GM19240 (cell line): Measurements from ENCODE around the gene IQCM.

Source experiments
- DNase-seq: peaks from one replicate; pipeline ENCODE4 v3.0.0; 2011; ENCODE audit warnings: low spot score; ENCODE audit not compliant: insufficient read length

Gene IQCM

DNA sequence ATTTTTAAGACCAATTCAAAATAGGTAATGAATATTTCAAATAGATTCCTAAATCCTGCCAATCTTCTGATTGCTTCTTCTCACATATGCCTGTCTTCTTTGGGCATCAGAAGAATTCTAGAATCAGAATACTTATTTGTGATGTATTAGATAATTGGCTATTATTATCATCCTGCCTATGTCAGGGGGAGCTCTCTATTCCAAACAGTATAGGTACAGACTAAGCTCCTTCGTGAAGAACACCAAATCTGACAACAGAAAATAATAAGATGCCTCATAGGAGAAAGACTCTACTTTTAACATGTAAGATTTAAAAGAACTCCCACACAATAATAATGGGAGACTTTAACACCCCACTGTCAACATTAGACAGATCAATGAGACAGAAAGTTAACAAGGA is at the start of gene IQCM:
Gene IQCM (minus strand): TSS at position 101 of the 400 bp plus-strand sequence. CDS start 73,152 bp downstream, outside the sequence.
- no peak for DNase-seq

GRCh38 chr4:149857446-149857845 is 41.8 kb upstream of the IQCM start:
- DNase-seq: no peak

DNA sequence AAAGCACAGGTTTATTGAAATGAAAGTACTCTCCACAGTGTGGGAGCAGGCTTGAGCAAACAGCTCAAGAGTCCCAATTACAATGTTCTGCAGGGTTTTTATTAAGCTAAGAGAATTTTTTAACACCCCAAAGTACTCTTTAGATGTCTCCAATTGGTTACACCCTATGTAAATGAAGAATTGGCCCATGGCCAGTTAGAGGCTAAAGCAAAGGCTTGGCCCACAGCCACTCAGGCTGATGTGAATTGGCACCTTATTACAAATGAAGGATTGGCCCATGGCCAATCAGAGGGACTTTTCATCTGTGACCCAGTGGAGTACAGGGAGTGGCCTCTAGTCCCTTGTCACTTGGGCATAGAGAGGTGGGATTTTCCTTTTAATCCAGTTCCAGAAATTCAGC is 30.1 kb upstream of the IQCM start:
- DNase-seq: no peak

DNA sequence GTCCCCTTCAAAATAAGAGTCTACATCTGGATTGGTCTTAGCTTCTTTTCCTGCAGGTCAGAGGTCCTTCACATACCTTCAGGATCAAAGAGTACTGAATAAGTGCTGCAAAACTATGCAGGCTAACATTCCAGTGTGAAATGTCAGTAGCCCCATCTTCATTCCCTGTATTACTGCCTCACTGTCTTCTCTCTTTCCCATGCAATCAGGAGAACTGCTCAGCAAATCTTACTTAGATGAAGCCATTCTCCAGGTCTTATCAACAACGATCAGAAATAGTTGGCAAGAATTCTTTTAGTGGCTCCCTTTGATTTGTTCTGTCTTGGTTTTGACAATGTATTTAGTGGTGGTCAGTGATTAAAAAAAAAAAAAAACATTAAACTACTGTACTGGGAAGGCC is 26.0 kb upstream of the IQCM start:
- DNase-seq: no peak

DNA sequence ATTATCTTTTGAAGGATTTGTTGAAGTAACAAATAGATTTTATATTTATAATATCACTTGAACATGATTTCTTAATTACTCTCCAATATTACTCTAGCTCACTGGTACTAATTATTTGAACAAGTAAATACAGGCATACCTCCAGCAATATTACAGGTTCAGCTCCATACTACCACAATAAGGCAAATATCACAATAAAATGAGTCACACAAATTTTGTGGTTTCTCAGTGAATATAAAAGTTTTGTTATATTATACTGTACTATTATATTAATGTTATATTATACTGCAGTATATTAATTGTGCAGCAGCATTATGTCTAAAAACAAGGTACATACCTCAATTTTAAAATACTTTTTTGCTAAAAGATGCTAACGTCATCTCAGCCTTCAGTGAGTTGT is 22.4 kb upstream of the IQCM start:
- DNase-seq: no peak

GRCh38 chr4:149836546-149836945 is 20.9 kb upstream of the IQCM start:
- DNase-seq: no peak

DNA sequence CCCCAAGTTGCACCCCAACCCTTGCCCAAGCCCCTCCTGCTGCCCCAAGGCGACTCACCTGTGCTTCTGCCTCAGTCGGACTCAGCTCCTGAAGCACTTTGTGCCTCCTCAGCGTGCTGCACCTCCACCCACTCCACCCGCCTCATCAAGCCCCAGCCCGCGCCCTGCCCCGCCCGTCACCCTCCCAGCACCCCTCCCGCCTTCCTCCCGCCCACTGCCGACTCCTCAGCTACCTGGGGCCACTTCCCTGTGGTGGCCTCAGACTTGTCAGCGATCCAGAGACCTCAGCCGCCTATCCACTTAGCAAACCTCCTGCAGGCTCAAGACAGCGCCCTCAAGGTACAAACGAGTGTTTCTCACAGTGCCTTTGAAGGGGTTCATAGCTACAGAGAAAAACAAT is 19.6 kb upstream of the IQCM start:
- no peak for DNase-seq

- DNase-seq: no peak
Observed at GRCh38 chr4:149831656-149832208, 16.1 kb upstream of the IQCM start.

DNA sequence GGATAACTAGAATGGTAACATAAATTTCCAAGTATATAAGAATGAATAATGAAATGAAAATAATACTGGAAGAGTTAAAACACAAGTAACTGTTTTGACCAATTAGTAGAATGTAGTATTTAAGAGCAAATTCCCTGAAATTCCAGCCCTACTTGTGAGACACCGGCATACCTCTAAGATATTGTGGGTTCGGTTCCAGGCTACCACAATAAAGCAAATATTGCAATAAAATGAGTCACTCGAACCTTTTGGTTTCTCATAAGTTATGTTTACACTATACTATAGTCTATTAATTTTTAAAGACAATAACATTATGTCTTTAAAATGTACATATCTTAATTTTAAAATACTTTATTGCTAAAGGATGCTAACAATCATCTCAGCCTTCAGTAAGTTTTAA is 15.2 kb upstream of the IQCM start:
- no peak for DNase-seq

- DNase-seq: no peak
Observed at GRCh38 chr4:149825336-149825735, 9.7 kb upstream of the IQCM start.

- no peak for DNase-seq
Observed at GRCh38 chr4:149823769-149824221, 8.2 kb upstream of the IQCM start.

GRCh38 chr4:149801416-149801815 is 14.2 kb downstream of the IQCM start:
- no peak for DNase-seq

DNA sequence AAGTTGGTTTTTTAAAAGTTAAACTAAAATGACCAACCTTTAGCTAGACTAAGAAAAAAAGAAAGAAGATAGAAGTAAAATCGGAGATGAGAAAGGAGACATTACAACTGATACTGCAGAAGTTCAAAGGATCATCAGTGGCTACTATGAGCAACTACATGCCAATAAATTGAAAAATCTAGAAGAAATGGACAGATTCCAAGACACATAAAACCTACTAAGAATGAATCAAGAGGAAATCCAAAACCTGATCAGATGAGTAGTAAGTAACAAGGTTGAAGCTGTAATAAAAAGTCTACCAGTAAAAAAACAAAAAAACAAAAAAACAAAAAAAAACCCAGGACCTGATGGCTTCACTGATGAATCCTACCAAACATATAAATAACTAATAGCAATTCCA is 16.1 kb downstream of the IQCM start:
- no peak for DNase-seq

DNA sequence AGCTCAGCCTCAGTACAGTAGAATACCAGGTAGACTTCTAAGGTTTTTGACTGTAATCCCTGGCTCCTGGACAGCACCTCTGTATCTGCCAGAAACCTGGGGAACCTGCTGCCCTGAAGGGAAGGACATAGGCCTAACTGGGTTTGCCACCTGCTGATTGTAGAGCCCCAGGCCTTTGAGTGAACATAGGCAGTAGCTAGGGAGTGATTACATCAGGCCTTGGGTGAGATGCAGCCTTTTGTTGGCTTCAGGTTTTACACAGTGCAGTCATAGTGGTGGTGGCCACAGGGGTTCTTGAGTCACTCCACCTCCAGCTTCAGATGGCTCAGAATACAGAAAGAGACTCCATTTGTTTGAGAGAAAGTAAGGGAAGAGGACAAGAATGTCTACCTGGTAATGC is 19.3 kb downstream of the IQCM start:
- DNase-seq: no peak

GRCh38 chr4:149795256-149795655 is 20.4 kb downstream of the IQCM start:
- DNase-seq: no peak

DNA sequence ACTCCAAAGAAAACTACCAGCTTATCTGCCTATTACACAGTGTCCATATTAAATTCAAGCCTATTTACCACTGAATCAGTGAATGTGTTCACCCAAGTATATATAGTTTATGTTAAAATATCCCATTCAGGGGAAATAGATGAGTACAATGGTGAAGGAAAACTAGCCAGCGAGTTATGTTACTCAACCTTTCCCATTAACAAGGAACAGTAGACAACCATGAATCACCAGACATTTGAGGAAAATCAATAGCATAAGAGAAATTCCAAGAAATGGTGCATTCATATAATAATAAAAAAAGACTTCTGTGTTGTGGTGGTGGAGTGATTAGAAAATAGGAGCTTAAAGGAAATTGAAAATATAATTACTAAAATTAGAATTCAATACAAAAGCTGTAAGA is 21.3 kb downstream of the IQCM start:
- DNase-seq: no peak

- DNase-seq: no peak
Observed at GRCh38 chr4:149793459-149793858, 22.2 kb downstream of the IQCM start.

DNA sequence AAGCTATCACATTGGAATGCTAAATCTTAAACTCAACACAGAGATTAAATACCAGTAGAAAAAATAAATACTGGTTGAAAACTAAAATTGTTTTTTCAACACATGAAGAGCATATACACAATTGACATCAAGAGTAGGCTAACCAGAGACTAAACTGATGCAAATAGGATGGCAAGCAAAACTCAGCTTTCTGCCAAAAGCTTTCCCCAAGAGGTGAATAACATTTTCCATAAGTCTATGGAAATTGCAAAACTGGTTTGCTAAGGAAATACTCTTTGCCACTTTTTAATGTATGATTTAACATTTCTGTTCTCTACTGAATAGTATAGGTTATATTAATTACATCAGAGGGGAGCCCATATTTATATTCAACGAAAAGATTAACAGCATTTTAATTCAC is 23.8 kb downstream of the IQCM start:
- DNase-seq: no peak

DNA sequence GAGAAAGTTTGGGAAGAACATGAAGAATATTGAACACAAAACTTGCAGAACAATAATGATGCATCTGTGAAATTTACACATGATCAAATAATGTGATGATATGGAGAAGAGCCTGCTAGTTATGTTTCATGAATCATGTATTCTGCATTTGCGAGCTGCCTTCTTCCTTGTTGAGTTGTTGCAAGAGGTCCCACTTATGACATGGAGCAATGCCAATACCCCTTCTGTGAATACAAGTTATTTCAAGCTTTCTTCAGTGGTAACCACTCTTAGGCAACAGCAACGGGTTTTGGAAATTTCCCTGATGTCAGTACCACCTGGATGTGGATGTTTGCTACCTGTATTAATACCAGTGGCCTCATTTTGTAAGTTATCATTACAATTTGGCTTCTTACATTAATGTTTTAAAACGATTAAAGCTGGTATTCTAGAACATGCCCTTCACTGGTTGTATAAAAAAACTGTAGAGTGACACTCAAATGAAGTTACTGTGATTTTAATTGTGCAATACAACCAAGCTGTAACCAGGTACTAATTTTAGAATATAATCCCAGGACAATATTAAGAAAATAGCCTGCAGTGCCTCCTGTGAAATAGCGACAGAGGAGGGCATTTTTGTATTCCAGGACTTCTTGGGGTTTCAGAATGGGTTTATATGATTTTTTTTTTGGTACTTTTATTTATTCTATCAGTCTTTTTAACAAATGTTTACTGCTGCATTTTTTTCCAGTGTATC is 25.3 kb downstream of the IQCM start:
- DNase-seq: no peak

GRCh38 chr4:149788300-149788699 is 27.3 kb downstream of the IQCM start:
- DNase-seq: no peak

DNA sequence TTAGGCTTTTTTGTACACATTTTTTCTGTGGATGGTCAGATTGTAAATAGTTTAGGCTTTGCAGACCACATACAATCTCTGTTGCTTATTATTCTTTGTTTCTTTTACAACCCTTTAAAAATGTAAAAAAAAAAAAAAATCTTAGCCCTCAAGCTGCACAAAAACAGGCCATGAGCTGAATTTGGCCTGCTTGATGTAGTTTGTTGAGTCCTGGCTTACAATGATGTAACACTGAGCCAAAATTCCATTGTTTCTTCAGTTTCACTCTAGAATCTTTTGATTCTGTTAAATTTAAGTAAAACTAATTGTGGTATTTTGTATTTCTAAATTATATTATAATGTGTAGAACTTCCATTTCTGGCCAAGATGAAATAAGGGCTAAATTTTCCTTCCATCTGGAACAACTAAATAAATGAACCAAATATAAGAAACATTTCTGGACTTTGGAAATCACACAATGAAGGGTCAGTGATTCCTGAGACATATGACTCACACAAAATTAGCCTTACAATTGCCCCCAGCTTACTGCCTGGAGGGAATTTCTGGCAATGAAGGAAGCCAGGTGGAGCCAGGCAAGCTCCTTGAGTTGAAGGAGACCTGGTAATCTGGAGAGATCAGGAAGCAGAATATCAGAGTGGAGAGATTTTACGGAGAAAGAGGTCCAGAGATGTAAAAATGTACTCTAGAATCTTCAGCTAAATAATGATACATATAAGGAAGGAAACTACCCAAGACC is 29.8 kb downstream of the IQCM start:
- DNase-seq: no peak

GRCh38 chr4:149784018-149784417 is 31.6 kb downstream of the IQCM start:
- DNase-seq: no peak

DNA sequence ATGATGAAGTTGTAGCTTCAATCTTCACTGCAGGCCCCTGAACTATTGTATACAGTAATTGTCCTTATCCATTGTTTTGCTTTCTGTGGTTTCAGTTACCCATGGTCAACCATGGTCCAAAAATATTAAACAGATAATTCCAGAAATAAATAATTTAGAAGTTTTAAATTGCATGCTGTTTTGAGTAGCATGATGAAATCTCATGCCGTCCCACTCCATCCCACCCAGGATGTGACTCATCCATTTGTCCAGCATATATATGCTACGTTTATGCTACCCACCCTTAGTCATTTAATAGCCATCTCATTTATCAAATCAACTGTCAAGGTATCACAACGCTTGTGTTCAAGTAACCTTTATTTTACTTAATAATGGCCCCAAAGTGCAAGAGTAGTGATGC is 34.5 kb downstream of the IQCM start:
- no peak for DNase-seq
